Ovary (tissue), 9 donors: ENCODE results near the gene SCT. TPM values are rescaled to one million over a fixed set of nuclear protein-coding genes. Genes with fewer than 3 reads are reported as not detected.

Experiments used
- DNase-seq, 5 donors: peaks; one replicate each; pipeline ENCODE4 v3.0.0-alpha.2; 2019 to 2020
- H3K27ac ChIP-seq, 2 donors: fragments of 200-600 bp; one replicate each; pipeline versions ENCODE4 v1.5.1 to v1.8.0; 2019 to 2022
- H3K27me3 ChIP-seq: fragments of 200-600 bp; one replicate; pipeline ENCODE4 v1.8.0; 2022
- H3K36me3 ChIP-seq: fragments of 200-600 bp; sonication (generic); one replicate; pipeline ENCODE4 v1.5.1; 2019
- H3K4me1 ChIP-seq: one replicate; pipeline ENCODE4 v1.8.1; 2013; ENCODE audit warnings: mild to moderate bottlenecking, moderate library complexity; ENCODE audit not compliant: insufficient read depth
- H3K4me3 ChIP-seq: fragments of 200-600 bp; sonication (generic); one replicate; pipeline ENCODE4 v1.5.1; 2017
- H3K9me3 ChIP-seq, 2 donors: fragments of 200-600 bp in 1 of 2; sonication (generic) in 1 of 2; one replicate each; pipeline versions ENCODE4 v1.5.1 to v1.8.1; 2013 to 2019; ENCODE audit warnings: mild to moderate bottlenecking in 1 of 2, moderate library complexity in 1 of 2
- EP300 ChIP-seq: sonication (generic); formaldehyde crosslinking; IDR thresholded peaks from one replicate; pipeline ENCODE4 v1.6.1; 2017; ENCODE audit warnings: antibody characterized with exemption
- POLR2A ChIP-seq: fragments of 450-650 bp; IDR thresholded peaks from one replicate; pipeline ENCODE4 v1.6.1; 2017; ENCODE audit warnings: antibody characterized with exemption, mild to moderate bottlenecking, moderate library complexity
- WGBS, 3 donors: extraction: QIAGEN DNeasy Blood & Tissue Kit in 1 of 3; methylation state at CpG; one replicate each; pipeline versions ENCODE4 v1.1.5 to v1.1.7; 2013 to 2017; 5-methylcytosine and 5-hydroxymethylcytosine counted together
- intact Hi-C, 4 donors: fragments of 100-400 bp; cut with DNase I; formaldehyde crosslinking; loops; one replicate each; pipeline versions ENCODE4 v1.11.0 to v1.15.1; 2022 to 2023
- polyA plus RNA-seq, 2 donors: library from polyadenylated mRNA; stranded (reverse); fragments of 200-250 nt in 1 of 2; fragments of 350-450 nt in 1 of 2; fragmentation: Illumina TruSeq in 1 of 2; extraction: RNeasy Lipid Tissue Mini Kit (QIAGEN cat#74804) in 1 of 2; gene quantifications; one replicate each; pipeline ENCODE4 v1.2.3, GENCODE V29; 2013 to 2014
- total RNA-seq, 7 donors: library from RNA; depleted of rRNA in 2 of 7; stranded (reverse); fragments of >200 nt in 2 of 7; fragmentation: NEBNext Ultra II Directional in 3 of 7; extraction: Animal tissue kit (Norgen Biotek cat#: 25700) in 3 of 7; gene quantifications; one replicate each; pipeline versions ENCODE4 v1.1.0 to v1.2.4, GENCODE V29; 2016 to 2023
- TF ChIP-seq, protein P1 (sequence below), 3 donors: fragments of 450-650 bp in 2 of 3; fragments of 200-600 bp in 1 of 3; IDR thresholded peaks; one replicate each; pipeline versions ENCODE4 v1.5.1 to v1.8.0; 2016 to 2022; ENCODE audit warnings: antibody characterized with exemption in 3 of 3, mild to moderate bottlenecking in 1 of 3
- donor health status: DM: no; HTN: no; CAD: no; lungs with moderate emphysema.
- donor health status: DM: no; HTN: no; CAD: no.
- donor health status: Bipolar disorder and iron deficiency.
- donor health status: DM: yes; HTN: yes; CAD: no.
- donor health status: DM: no; HTN: no; CAD: no.
- donor health status: DM: yes; HTN: yes; CAD: no.

Gene SCT
- total and polyA plus RNA-seq, 9 donors, result 0.68 TPM; not detected in 8

DNA sequence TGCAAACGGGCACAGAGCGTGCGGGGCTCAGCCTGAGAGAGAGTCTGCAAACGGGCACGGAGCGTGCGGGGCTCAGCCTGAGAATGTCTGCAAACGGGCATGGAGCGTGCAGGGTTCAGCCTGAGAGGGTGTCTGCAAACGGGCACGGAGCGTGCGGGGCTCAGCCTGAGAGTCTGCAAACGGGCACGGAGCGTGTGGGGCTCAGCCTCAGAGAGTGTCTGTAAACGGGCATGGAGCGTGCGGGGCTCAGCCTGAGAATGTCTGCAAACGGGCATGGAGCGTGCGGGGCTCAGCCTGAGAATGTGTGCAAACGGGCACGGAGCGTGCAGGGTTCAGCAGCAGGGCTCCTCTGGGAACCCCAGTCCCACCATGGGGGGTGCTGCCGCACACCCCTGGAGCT, 37.2 kb downstream of the SCT start:
- intact Hi-C loops, result no loop called here
- Histone ChIP-seq H3K4me1 (no peaks in the 10 kb centered on the region), H3K4me3 (no peak overlapping the region), H3K36me3 (no peaks in the 10 kb centered on the region), H3K27ac (no peak overlapping the region), H3K27me3 (no peaks in the 10 kb centered on the region), H3K9me3 (no peaks in the 10 kb centered on the region)
- WGBS, 3 donors, result 93 to 94% (median 93%) methylated on average over 26 of the region's 26 CpGs
- TF ChIP-seq, protein P1, sequence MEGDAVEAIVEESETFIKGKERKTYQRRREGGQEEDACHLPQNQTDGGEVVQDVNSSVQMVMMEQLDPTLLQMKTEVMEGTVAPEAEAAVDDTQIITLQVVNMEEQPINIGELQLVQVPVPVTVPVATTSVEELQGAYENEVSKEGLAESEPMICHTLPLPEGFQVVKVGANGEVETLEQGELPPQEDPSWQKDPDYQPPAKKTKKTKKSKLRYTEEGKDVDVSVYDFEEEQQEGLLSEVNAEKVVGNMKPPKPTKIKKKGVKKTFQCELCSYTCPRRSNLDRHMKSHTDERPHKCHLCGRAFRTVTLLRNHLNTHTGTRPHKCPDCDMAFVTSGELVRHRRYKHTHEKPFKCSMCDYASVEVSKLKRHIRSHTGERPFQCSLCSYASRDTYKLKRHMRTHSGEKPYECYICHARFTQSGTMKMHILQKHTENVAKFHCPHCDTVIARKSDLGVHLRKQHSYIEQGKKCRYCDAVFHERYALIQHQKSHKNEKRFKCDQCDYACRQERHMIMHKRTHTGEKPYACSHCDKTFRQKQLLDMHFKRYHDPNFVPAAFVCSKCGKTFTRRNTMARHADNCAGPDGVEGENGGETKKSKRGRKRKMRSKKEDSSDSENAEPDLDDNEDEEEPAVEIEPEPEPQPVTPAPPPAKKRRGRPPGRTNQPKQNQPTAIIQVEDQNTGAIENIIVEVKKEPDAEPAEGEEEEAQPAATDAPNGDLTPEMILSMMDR (IDR thresholded peaks at IDR 0.05), result no peak
- TF ChIP-seq EP300 (no peak), POLR2A (no peak)
- DNase-seq, result peak in 1 of 5 donors; percentile 28

DNA sequence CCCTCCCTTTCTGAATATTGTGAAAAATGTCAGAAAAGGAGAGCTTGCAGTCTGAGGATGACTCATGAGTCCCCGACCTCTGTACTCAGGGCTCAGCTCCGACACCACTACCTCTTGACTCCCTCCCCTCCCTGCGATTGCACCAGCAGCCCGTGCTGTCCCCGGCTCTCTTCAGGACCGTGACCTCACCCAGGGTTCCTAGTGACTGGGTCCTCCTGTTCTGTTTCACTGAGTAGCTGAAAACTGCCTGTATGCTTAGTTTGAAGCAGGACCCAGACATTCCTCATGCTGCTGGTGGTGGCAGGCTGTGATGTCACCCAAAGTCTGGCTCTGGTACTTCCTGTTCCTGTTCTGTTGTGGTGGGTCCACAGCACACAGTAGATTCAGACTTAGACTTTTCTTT, 39.0 kb downstream of the SCT start:
- no peaks in the 10 kb centered on the region for H3K27me3 ChIP-seq
- intact Hi-C loops, result no loop called here
- H3K27ac ChIP-seq, result no peak overlapping the region
- H3K4me1 ChIP-seq, result no peaks in the 10 kb centered on the region
- no peaks in the 10 kb centered on the region for H3K36me3 ChIP-seq
- TF ChIP-seq, protein P1 (IDR thresholded peaks at IDR 0.05), result no peak
- TF ChIP-seq POLR2A (no peak), EP300 (no peak)
- H3K9me3 ChIP-seq, result no peaks in the 10 kb centered on the region
- no peak overlapping the region for H3K4me3 ChIP-seq
- peak in 1 of 5 donors; percentile 49 for DNase-seq
- 20 to 39% (median 30%) methylated on average over 6 of the region's 6 CpGs for WGBS, 3 donors

DNA sequence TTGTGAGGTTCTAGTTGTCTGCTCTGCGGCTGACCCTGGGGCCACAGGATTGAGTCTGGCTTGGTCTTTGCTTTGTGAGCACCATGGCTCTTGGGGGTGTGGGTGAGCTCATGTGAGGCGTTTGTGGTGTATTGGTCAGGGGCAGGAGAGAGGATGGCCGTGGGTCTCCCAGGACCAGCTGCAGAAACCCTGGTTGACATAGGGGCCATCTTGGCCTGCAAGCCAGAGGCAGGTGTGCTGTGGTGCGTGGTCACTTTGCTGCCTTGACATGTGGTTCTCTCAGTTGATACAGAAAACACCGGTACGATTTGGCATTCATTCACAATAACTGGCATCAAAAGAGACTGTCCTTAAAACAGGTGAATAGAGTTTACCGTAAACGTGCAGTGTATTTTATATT, 39.4 kb downstream of the SCT start:
- intact Hi-C loops, result no loop called here
- no peak for TF ChIP-seq POLR2A
- TF ChIP-seq, protein P1 (IDR thresholded peaks at IDR 0.05), result no peak
- TF ChIP-seq EP300, result no peak
- Histone ChIP-seq H3K36me3 (no peaks in the 10 kb centered on the region), H3K9me3 (no peaks in the 10 kb centered on the region), H3K27me3 (no peaks in the 10 kb centered on the region), H3K4me3 (no peak overlapping the region), H3K27ac (no peak overlapping the region), H3K4me1 (no peaks in the 10 kb centered on the region)
- 65 to 73% (median 67%) methylated on average over 8 of the region's 8 CpGs for WGBS, 3 donors
- no peak for DNase-seq

DNA sequence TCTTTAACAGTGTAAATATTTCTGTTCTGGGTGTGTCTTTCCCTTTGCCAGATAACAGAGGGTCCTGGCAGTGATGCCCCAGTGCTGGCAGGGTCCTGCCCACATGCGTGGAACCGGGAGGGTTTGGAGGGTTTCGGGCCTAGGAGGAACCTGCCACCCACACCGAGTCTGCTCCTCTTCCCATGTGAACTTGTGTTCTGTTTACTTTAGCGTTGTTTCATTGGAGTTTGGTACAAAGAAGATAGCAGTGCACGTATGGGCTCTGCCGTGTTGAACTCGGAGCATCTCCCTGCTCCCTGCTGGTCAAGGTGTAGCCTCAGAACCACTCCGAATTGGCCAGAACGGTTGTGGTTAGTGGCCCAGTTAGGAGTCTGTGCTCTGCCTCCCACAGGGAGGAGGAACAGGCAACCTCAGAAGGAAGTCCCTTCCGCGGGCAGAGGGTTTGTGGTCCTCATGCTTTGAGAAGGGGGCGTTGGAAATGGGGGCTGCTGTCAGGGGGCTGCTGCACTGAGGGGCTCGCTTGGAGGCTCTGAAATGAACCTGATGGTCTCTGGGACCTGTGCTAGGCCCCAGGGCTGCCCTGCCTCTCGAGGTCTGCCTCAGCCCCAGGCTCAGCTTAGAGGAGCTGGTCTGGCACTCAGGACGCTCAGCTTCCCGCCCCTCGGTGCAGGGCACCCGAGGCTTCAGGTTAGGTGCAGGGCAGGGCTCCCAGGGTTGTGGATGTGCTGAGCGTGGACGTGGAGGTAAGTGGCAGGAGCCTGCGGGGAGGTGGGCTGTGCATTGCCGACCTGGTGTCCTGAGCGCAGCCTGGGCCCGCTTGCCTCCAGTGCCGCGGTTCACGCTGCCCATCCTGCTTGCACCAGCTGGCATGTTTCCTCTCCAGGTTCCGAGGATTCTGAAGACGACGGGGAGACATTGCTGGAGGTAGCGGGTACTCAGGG, 40.3 kb downstream of the SCT start:
- Histone ChIP-seq H3K9me3 (no peaks in the 10 kb centered on the region), H3K36me3 (peaks cover 2% of the 10 kb centered on the region), H3K27ac (no peak overlapping the region), H3K27me3 (no peaks in the 10 kb centered on the region), H3K4me3 (no peak overlapping the region), H3K4me1 (no peaks in the 10 kb centered on the region)
- 81 to 88% (median 81%) methylated on average over 32 of the region's 32 CpGs for WGBS, 3 donors
- intact Hi-C loops, result no loop called here
- no peak for DNase-seq
- TF ChIP-seq POLR2A, result no peak

DNA sequence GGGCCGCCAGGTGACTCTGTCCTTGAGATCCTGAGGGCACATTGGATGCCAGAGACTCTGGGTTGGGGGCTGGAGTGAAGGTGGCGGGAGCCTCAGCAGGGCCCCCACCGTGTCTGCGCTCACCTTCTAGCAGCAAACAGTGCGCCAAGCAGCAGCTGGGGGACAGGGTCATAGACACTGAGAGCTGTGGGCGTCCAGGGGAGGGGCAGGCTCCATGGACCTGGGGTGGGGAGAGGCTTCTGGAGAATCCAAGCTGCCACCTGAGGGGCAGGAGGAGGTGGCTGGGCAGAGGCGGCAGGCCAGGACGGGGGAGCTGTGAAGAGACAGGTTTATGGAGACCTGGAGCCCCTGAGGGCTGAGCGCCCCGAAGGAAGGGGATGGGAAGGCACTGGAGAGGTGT, 42.7 kb downstream of the SCT start:
- no peak for DNase-seq
- no peak overlapping the region for H3K27ac ChIP-seq
- H3K36me3 ChIP-seq, result peaks cover 2% of the 10 kb centered on the region
- TF ChIP-seq, protein P1 (IDR thresholded peaks at IDR 0.05), result no peak
- TF ChIP-seq EP300 (no peak), POLR2A (no peak)
- peaks cover 6% of the 10 kb centered on the region for H3K4me1 ChIP-seq
- no peaks in the 10 kb centered on the region for H3K27me3 ChIP-seq
- intact Hi-C loops, result no loop called here
- H3K4me3 ChIP-seq, result no peak overlapping the region
- no peaks in the 10 kb centered on the region for H3K9me3 ChIP-seq
- 93 to 95% (median 94%) methylated on average over 9 to 10 of the region's 10 CpGs for WGBS, 3 donors
